ENCODE results near the gene KCNJ9. TPM values are rescaled to one million over a fixed set of nuclear protein-coding genes. Genes with fewer than 3 reads are reported as not detected.

KCNJ9 gene
- total RNA-seq, 3 donors from 2014 or later (not counting 1 experiment from before 2014, with no cell fraction given), result not detected

DNA sequence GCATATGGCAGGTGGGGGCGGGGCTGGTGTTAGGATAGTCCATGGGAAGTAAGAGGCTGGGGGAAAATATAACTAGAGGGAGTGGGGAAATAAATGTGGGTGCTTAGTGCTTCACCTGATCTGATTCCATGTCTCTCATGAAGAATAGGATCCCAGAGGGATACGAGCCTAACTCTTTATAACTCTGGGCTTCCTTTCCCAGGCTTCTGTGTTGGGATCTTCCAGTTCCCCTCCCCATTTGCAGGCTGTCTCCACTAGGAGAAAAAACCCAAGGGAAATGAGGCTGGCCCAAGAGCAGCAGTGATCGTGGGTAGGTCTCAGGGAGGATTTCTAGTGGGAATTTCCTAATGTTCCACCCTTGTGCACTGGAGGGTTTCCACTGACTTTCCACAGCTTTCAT lies 1.6 kb downstream of the KCNJ9 start:
- peaks cover 11 to 12% of the 10 kb centered on the region in 2 donors for H3K4me1 Mint-ChIP-seq

DNA sequence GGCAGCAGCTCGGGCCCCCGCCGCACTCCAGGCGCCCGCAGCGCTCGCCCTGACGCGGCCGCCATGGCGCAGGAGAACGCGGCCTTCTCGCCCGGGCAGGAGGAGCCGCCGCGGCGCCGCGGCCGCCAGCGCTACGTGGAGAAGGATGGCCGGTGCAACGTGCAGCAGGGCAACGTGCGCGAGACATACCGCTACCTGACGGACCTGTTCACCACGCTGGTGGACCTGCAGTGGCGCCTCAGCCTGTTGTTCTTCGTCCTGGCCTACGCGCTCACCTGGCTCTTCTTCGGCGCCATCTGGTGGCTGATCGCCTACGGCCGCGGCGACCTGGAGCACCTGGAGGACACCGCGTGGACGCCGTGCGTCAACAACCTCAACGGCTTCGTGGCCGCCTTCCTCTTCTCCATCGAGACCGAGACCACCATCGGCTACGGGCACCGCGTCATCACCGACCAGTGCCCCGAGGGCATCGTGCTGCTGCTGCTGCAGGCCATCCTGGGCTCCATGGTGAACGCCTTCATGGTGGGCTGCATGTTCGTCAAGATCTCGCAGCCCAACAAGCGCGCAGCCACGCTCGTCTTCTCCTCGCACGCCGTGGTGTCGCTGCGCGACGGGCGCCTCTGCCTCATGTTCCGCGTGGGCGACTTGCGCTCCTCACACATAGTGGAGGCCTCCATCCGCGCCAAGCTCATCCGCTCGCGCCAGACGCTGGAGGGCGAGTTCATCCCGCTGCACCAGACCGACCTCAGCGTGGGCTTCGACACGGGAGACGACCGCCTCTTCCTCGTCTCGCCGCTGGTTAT lies 2.8 kb downstream of the KCNJ9 start:
- peak; percentile 36 for TF ChIP-seq CTCF (IDR thresholded peaks at IDR 0.05)
- Mint-ChIP-seq H3K27ac (no peak overlapping the region), H3K9me3 (no peaks in the 10 kb centered on the region), H3K4me1 (peaks cover 11 to 15% of the 10 kb centered on the region in 2 donors), H3K4me3 (peak overlapping the region; percentile 71), H3K27me3 (ENCODE audit: low read depth in 2 of 2) (peaks cover 32 to 41% of the 10 kb centered on the region in 2 donors), H3K36me3 (peaks cover 8% of the 10 kb centered on the region)
- Histone ChIP-seq H3K27me3 (ENCODE audit: control insufficient read depth, insufficient read depth, low read length) (peaks cover 20% of the 10 kb centered on the region), H3K4me1 (ENCODE audit: control insufficient read depth, insufficient read depth, low read length) (peaks cover 10% of the 10 kb centered on the region), H3K36me3 (ENCODE audit: control insufficient read depth, insufficient read depth, low read length) (peaks cover 8% of the 10 kb centered on the region), H3K9me3 (ENCODE audit: control insufficient read depth, insufficient read depth, low read length) (no peaks in the 10 kb centered on the region), H3K4me3 (ENCODE audit: low read length) (peak overlapping the region; percentile 10), H3K27ac (ENCODE audit: low read length) (no peak overlapping the region)
- intact Hi-C loops (cut with micrococcal nuclease), result loop anchor here (2.0 to 5.0 kb wide), 2 partner anchors 15 to 147 kb away; partner anchors contain the start of gene IGSF8
- ATAC-seq (peak; percentile 70 to 82 (median 75)), DNase-seq (peak; percentile 43 to 86)
- WGBS (ENCODE audit: insufficient coverage), result 24% methylated on average over 96 of the region's 96 CpGs

More for the DNA sequence above, 1.6 kb downstream of the KCNJ9 start:
- WGBS (ENCODE audit: insufficient coverage), result 88% methylated on average over 3 of the region's 3 CpGs
- no peak for TF ChIP-seq CTCF (IDR thresholded peaks at IDR 0.05)
- H3K4me3 ChIP-seq (ENCODE audit: low read length), result no peak overlapping the region
- no peak overlapping the region for H3K27ac Mint-ChIP-seq
- H3K9me3 Mint-ChIP-seq, result no peaks in the 10 kb centered on the region
- H3K27ac ChIP-seq (ENCODE audit: low read length), result no peak overlapping the region
- ATAC-seq (no peak), DNase-seq (no peak)
- no peaks in the 10 kb centered on the region for H3K36me3 Mint-ChIP-seq
- no peaks in the 10 kb centered on the region for H3K9me3 ChIP-seq (ENCODE audit: control insufficient read depth, insufficient read depth, low read length)
- H3K4me1 ChIP-seq (ENCODE audit: control insufficient read depth, insufficient read depth, low read length), result peaks cover 10% of the 10 kb centered on the region
- H3K4me3 Mint-ChIP-seq, result peak overlapping the region; percentile 57
- H3K27me3 Mint-ChIP-seq (ENCODE audit: low read depth in 2 of 2), result peaks cover 39 to 51% of the 10 kb centered on the region in 2 donors
- H3K27me3 ChIP-seq (ENCODE audit: control insufficient read depth, insufficient read depth, low read length), result peaks cover 28% of the 10 kb centered on the region
- intact Hi-C loops (cut with micrococcal nuclease), result loop anchor here (5.0 kb wide), 1 partner anchor 146 kb away; no protein-coding TSS in a partner anchor
- no peaks in the 10 kb centered on the region for H3K36me3 ChIP-seq (ENCODE audit: control insufficient read depth, insufficient read depth, low read length)

DNA sequence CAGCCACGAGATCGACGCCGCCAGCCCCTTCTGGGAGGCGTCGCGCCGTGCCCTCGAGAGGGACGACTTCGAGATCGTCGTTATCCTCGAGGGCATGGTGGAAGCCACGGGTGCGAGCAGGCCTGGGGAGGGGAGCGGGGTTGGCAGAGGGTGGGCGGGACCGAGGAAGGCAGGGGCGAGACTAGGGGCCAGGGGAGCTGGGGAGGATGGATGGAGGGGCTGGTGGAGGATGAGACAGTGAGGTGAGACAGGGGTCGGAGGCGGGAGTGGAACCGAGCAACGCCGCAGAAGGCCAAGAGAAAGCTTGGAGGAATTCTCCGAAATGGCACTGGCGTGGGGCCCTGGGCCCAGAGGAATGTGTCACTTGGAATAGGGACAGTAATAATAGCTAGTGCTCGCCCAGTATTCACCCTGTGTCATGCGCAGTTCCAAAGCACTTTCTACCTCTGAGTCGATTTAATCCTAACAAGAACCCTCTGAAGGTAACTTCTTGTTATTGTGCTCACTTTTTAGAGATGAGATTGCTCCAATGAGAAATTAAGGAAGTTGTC lies 3.5 kb downstream of the KCNJ9 start:
- TF ChIP-seq CTCF (IDR thresholded peaks at IDR 0.05), result no peak
- H3K36me3 ChIP-seq (ENCODE audit: control insufficient read depth, insufficient read depth, low read length), result peaks cover 8% of the 10 kb centered on the region
- H3K4me3 Mint-ChIP-seq, result no peak overlapping the region
- 86% methylated on average over 30 of the region's 30 CpGs for WGBS (ENCODE audit: insufficient coverage)
- no peaks in the 10 kb centered on the region for H3K9me3 ChIP-seq (ENCODE audit: control insufficient read depth, insufficient read depth, low read length)
- H3K27me3 Mint-ChIP-seq (ENCODE audit: low read depth in 2 of 2), result peaks cover 30 to 34% of the 10 kb centered on the region in 2 donors
- DNase-seq (no peak), ATAC-seq (no peak)
- no peaks in the 10 kb centered on the region for H3K9me3 Mint-ChIP-seq
- peaks cover 20% of the 10 kb centered on the region for H3K27me3 ChIP-seq (ENCODE audit: control insufficient read depth, insufficient read depth, low read length)
- H3K27ac ChIP-seq (ENCODE audit: low read length), result no peak overlapping the region
- H3K27ac Mint-ChIP-seq, result no peak overlapping the region
- peaks cover 8% of the 10 kb centered on the region for H3K36me3 Mint-ChIP-seq
- H3K4me3 ChIP-seq (ENCODE audit: low read length), result no peak overlapping the region
- H3K4me1 ChIP-seq (ENCODE audit: control insufficient read depth, insufficient read depth, low read length), result peaks cover 10% of the 10 kb centered on the region
- peaks cover 11 to 15% of the 10 kb centered on the region in 2 donors for H3K4me1 Mint-ChIP-seq
- intact Hi-C loops (cut with micrococcal nuclease), result loop anchor here (2.0 to 5.0 kb wide), 3 partner anchors 14 to 292 kb away; partner anchors contain the start of gene IGSF8
